Activated CD4-positive, alpha-beta memory T cell treated with anti-CD3 and anti-CD28 coated beads, Interleukin-2, amount 10 ng/mL, durations not matched to agents 7 days and 5 days (primary cell): ENCODE measurements around the gene LIMCH1. TPM values are rescaled to one million over a fixed set of nuclear protein-coding genes. Genes with fewer than 3 reads are reported as not detected.

Source experiments
- CTCF ChIA-PET: fragments of 350-600 bp; sonication (Branson Sonifier 250); formaldehyde crosslinking; loops from one replicate; lab custom pipeline; 2021; ENCODE audit warnings: antibody characterized with exemption, inconsistent platforms; lab: Charles Lee
- POLR2A ChIA-PET: fragments of 350-600 bp; sonication (Branson Sonifier 250); formaldehyde crosslinking; loops from one replicate; lab custom pipeline; 2021; ENCODE audit warnings: antibody characterized with exemption; lab: Charles Lee
- DNase-seq: peaks from one replicate; pipeline ENCODE4 v3.0.0-alpha.2; 2020
- H3K27ac Mint-ChIP-seq: one replicate; pipeline ENCODE4 v1.8.0; 2021; ENCODE audit warnings: mild to moderate bottlenecking, mixed read lengths
- H3K27me3 Mint-ChIP-seq: one replicate; pipeline ENCODE4 v1.8.0; 2021; ENCODE audit warnings: mixed read lengths
- H3K36me3 Mint-ChIP-seq: one replicate; pipeline ENCODE4 v1.8.0; 2021; ENCODE audit warnings: low read depth, mixed read lengths
- H3K4me1 Mint-ChIP-seq: one replicate; pipeline ENCODE4 v1.8.0; 2021; ENCODE audit warnings: mixed read lengths
- H3K4me3 Mint-ChIP-seq: one replicate; pipeline ENCODE4 v1.8.0; 2021; ENCODE audit warnings: mild to moderate bottlenecking, mixed read lengths
- H3K9me3 Mint-ChIP-seq: one replicate; pipeline ENCODE4 v1.8.0; 2021; ENCODE audit warnings: mixed read lengths
- total RNA-seq, 2 experiments: library from RNA; stranded (reverse); gene quantifications; one replicate each; pipeline ENCODE4 v1.2.3, GENCODE V29; 2021

Gene LIMCH1
- total RNA-seq, 2 experiments from 2014 or later, result not detected

DNA sequence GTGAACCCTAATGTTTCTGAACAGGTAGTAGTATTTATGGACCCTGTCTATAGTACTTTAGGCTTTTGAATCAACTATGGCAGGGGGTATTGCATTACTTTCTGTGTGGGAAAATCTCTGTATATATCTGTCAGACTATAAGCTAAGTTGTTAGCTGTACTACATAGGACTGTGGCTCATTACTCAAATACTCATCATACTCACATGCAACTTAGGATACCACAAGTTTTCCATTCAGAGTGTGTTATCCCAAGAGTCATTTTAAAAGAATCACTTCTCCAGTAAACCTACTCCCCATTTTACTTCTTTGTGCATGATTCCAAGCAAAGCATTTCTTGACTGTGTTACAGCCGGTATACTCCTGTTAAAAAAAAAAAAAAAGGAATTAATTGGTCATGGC is 115.0 kb downstream of the LIMCH1 start:
- ChIA-PET POLR2A (no interaction called here), CTCF (no interaction called here)
- no peaks in the 10 kb centered on the region for H3K9me3 Mint-ChIP-seq
- peaks cover 2% of the 10 kb centered on the region for H3K27me3 Mint-ChIP-seq
- no peak overlapping the region for H3K27ac Mint-ChIP-seq
- no peak for DNase-seq
- H3K4me1 Mint-ChIP-seq, result no peaks in the 10 kb centered on the region
- H3K4me3 Mint-ChIP-seq, result no peak overlapping the region
- H3K36me3 Mint-ChIP-seq, result no peaks in the 10 kb centered on the region

DNA sequence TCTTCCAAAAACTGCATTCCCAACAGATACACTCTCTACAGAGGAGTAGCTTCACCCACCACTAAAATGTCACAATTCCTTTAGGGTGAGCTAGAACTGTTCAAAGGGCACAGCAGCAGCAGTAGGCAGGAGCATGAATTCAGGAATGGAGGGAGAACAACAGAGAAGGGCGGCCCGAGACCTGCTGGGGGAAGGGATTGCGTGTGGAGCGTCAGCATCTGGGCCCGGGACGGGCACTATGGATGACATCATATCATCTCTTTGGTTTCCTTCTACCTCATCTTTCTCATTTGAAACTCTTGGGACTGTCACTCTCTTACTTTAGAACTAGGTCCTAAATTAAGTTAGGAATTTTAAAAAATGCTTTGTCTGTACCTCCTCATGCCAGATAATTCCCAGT is 115.6 kb downstream of the LIMCH1 start:
- no peak for DNase-seq
- peaks cover 2% of the 10 kb centered on the region for H3K27me3 Mint-ChIP-seq
- POLR2A ChIA-PET, result no interaction called here
- no peak overlapping the region for H3K4me3 Mint-ChIP-seq
- no peaks in the 10 kb centered on the region for H3K9me3 Mint-ChIP-seq
- H3K27ac Mint-ChIP-seq, result no peak overlapping the region
- CTCF ChIA-PET, result no interaction called here
- no peaks in the 10 kb centered on the region for H3K36me3 Mint-ChIP-seq
- H3K4me1 Mint-ChIP-seq, result no peaks in the 10 kb centered on the region

DNA sequence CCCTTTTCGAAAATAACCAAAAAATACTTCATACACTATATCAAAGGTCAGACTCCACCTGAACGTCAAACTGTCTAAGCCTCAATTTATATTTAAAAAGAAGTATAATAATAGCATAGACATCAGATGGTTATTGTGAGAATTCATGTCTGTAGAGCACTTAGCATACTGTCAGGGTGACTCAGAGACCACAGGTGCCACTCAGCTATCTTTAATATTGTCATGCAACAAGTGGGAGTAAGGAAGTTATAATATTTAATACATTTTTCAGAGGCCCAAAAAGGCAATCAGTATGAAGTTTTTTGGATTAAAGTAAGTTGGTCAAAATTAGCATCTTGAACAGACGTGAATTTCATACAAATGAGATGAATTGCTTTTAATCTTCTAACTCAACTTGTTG is 117.2 kb downstream of the LIMCH1 start:
- H3K27me3 Mint-ChIP-seq, result peaks cover 2% of the 10 kb centered on the region
- H3K36me3 Mint-ChIP-seq, result no peaks in the 10 kb centered on the region
- H3K4me3 Mint-ChIP-seq, result no peak overlapping the region
- H3K4me1 Mint-ChIP-seq, result no peaks in the 10 kb centered on the region
- H3K27ac Mint-ChIP-seq, result no peak overlapping the region
- POLR2A ChIA-PET, result no interaction called here
- H3K9me3 Mint-ChIP-seq, result no peaks in the 10 kb centered on the region
- CTCF ChIA-PET, result no interaction called here
- DNase-seq, result no peak

DNA sequence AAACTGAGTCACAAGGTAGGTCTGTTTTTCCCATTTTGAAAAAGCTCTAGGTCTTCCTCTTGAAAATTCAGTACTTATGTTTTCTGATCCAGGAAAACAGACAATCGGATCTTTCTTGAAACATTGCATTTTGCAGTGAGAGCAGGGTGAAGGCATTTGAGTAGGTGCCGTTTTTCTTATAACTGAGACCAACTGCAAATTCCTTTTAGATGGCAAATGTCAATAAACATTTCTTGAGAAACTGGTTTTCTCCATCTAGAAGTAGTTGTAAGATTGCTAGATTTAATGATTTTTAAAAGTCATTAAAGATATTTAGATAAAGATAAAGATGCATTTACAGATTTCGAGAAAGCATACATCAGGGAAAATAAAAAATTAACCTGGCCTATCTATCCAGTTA is 118.1 kb downstream of the LIMCH1 start:
- no peak for DNase-seq
- ChIA-PET POLR2A (no interaction called here), CTCF (no interaction called here)
- no peaks in the 10 kb centered on the region for H3K36me3 Mint-ChIP-seq
- H3K27ac Mint-ChIP-seq, result no peak overlapping the region
- H3K9me3 Mint-ChIP-seq, result no peaks in the 10 kb centered on the region
- H3K4me3 Mint-ChIP-seq, result no peak overlapping the region
- peaks cover 2% of the 10 kb centered on the region for H3K27me3 Mint-ChIP-seq
- no peaks in the 10 kb centered on the region for H3K4me1 Mint-ChIP-seq

DNA sequence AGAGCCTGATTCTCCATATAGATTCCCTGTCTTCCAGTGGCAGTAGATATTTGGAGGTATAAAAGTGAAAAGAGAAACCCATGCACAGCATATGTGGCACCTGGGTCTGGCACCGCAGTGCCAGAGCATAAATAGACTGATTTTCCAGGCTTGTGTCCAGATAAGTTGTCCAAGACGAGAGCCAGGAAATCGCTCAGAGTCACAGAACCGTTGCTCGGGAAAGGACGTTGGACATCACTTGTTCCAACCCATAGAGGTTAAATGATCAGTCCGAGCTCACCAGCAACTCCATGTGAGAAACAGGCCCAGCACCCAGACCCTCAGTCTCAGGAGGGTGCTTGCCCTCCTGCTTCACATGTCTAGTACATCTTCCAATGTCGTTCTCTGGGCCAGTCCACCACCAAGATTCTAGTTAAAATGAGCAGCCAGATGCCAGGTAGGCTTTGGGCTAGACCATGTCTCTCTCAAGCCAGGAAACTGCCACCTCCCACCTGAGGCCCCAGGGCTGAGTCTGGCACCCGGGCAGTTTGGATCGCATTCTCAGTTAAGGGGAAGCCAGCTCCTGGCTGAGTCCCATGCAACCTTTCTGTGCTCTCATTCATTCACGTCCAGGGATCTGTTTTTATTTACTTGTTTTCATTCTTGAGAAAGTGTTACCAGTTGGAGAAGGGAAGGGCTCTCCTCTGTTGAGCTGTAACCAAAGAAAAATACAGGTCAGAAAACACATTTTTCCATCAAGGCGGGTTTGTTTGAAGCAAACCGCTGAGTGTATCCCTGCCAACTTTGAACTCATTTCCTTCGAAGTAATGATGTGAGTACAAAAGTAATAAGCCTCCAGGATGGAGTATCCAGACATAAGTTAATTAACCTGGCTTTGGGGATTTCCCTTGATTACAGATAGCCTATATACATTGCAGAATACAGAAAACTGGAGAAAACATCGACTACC is 118.9 kb downstream of the LIMCH1 start:
- Mint-ChIP-seq H3K9me3 (no peaks in the 10 kb centered on the region), H3K4me1 (no peaks in the 10 kb centered on the region), H3K4me3 (no peak overlapping the region), H3K27me3 (peaks cover 2% of the 10 kb centered on the region), H3K27ac (no peak overlapping the region), H3K36me3 (no peaks in the 10 kb centered on the region)
- ChIA-PET POLR2A (no interaction called here), CTCF (no interaction called here)
- no peak for DNase-seq

DNA sequence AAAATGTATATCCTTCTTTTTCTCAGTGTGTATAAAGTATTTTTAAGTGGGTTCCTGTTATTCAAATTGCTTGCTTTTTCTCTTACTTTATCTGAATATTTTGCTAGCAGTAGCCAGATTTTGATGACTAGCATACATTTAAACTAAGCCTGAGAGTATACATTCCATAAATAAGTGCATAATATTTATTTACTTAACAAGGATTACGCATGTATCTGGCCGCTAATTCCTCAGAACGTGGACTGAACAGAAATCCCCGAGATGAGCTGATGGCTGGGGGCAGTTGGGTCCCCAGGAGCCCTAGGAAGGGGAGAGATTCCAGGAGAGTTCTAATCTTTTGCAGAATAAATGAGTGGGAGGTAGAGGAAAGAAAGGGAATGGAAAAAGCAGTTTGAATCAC is 119.6 kb downstream of the LIMCH1 start:
- Mint-ChIP-seq H3K4me3 (no peak overlapping the region), H3K36me3 (no peaks in the 10 kb centered on the region), H3K4me1 (no peaks in the 10 kb centered on the region), H3K27ac (no peak overlapping the region), H3K27me3 (peaks cover 2% of the 10 kb centered on the region), H3K9me3 (no peaks in the 10 kb centered on the region)
- CTCF ChIA-PET, result no interaction called here
- POLR2A ChIA-PET, result no interaction called here
- no peak for DNase-seq

DNA sequence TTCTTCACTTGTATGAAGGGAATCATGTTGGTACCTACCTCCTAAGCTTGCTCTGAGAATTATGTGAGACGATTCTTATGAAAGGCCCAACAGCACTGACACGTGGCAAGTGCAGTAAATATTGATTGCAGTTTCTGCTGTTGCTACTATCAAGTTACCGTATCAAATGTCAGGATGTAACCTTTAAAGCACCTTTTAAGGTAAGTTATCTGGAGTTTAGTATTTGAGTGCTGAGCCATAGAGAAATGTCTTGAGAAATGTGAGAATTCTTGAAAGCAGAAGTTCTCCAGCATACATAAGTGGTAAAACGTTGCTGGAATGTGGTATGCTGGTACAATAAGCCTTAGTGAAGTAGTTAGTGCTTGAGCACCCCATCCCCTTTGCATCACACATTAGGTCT is 120.2 kb downstream of the LIMCH1 start:
- no peaks in the 10 kb centered on the region for H3K9me3 Mint-ChIP-seq
- DNase-seq, result no peak
- no peak overlapping the region for H3K4me3 Mint-ChIP-seq
- POLR2A ChIA-PET, result no interaction called here
- H3K36me3 Mint-ChIP-seq, result no peaks in the 10 kb centered on the region
- H3K4me1 Mint-ChIP-seq, result no peaks in the 10 kb centered on the region
- no peak overlapping the region for H3K27ac Mint-ChIP-seq
- H3K27me3 Mint-ChIP-seq, result peaks cover 2% of the 10 kb centered on the region
- CTCF ChIA-PET, result no interaction called here

DNA sequence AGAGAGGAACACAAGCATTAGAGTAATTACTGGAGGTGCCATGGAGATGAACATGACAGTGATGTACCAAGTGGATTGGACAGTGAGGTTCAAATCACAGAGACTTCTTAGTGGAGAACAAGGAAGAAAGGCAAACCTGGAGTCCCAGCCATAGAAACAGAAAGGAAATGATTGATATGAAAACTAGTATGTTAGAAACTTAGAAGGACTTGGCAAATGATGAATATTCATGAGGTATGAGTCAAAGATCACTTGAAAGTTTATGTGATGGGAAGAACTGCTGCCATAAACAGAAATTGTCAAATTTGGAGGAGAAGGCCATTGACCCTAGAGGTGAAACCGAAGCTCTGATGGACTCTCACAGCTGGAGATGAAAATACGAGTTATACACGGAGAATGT is 122.4 kb downstream of the LIMCH1 start:
- DNase-seq, result no peak
- ChIA-PET CTCF (interaction anchor here (4.1 kb wide), 1 partner anchor 380 kb away, joined by 57 read pairs; no protein-coding TSS in a partner anchor), POLR2A (no interaction called here)
- no peaks in the 10 kb centered on the region for H3K9me3 Mint-ChIP-seq
- no peaks in the 10 kb centered on the region for H3K27me3 Mint-ChIP-seq
- H3K4me3 Mint-ChIP-seq, result no peak overlapping the region
- no peaks in the 10 kb centered on the region for H3K4me1 Mint-ChIP-seq
- H3K36me3 Mint-ChIP-seq, result no peaks in the 10 kb centered on the region
- no peak overlapping the region for H3K27ac Mint-ChIP-seq

DNA sequence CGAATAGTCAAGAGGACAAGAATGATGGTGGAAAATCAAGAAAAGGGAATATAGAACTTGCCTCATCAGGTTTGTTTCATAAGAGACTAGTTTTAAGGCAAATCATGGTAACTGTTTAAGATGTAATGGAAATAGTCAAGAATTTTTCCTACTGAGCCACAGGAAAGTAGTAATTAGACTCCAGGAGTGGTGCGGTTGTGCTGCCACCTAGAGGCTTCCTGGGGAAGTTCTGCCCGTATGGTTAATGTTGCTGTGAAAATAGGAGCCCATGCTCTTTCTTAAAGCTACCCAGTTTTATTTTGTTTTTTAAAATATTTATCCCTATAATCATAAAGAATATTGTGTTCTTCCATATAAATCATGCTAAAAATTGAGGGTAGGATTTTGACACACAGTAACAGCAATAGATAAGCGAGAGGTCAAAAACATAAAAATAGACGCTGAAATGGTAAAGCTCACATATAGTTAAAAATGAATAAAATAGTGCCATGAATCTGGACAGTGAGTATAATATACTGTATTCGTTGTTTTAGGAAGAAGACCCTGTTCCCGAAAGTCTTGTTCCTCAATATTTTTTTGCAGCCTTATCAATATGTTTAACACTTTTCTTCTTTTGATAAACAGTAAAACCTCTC is 123.6 kb downstream of the LIMCH1 start:
- DNase-seq, result peak; percentile 41
- Mint-ChIP-seq H3K4me1 (no peaks in the 10 kb centered on the region), H3K27me3 (no peaks in the 10 kb centered on the region), H3K9me3 (no peaks in the 10 kb centered on the region), H3K4me3 (no peak overlapping the region), H3K27ac (no peak overlapping the region), H3K36me3 (no peaks in the 10 kb centered on the region)
- POLR2A ChIA-PET, result no interaction called here
- CTCF ChIA-PET, result interaction anchor here (0.7 to 4.1 kb wide), 7 partner anchors 10 to 685 kb away, joined by 3 to 57 read pairs (median 4); no protein-coding TSS in a partner anchor

DNA sequence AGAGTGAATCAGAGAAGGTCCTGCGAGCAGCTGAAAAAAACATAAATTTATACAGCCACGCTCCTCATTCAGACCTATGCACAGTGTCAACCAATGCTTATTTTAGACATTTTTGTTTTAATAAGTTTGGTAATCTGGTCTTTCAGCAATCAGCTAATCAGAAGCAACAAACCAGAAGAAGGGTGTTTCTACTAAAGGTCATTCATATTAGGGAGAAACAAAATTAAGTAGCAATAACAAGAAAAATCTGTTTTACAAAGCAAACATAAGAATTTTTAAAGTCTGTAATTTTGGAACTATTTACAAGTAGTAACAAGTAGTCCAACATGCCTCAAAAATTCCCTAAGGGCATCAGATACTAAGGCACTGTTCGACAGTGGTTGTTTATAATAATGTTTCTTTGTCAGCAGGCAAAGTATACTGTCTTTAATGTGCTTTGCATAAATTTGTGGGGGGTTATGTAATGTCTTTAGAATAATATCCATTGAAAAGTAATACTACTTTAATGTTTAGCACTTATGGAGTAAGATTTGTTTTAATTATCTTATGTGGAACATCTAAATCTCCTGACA is 127.8 kb downstream of the LIMCH1 start:
- ChIA-PET CTCF (no interaction called here), POLR2A (no interaction called here)
- no peak overlapping the region for H3K4me3 Mint-ChIP-seq
- H3K9me3 Mint-ChIP-seq, result no peaks in the 10 kb centered on the region
- H3K36me3 Mint-ChIP-seq, result no peaks in the 10 kb centered on the region
- no peak for DNase-seq
- H3K4me1 Mint-ChIP-seq, result no peaks in the 10 kb centered on the region
- H3K27me3 Mint-ChIP-seq, result no peaks in the 10 kb centered on the region
- no peak overlapping the region for H3K27ac Mint-ChIP-seq

DNA sequence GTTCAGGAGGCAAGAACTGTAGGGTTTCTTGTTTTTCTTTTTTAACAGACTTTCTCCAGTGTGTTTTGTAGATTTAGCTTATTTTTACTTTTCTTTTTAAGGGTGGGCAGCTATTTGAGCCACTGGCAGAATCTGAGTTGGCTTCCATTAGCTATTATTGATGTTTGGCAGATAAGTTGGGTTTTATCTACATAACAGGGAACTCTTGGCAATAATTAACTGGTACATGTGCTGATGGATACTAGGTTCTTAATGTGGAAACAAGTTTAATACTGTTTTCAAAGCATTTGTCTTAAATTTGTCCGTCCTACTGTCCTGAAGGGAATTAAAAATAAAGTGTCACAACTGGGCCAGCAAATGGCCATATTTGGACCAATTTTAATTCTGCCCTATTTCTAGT is 130.1 kb downstream of the LIMCH1 start:
- ChIA-PET CTCF (no interaction called here), POLR2A (no interaction called here)
- no peaks in the 10 kb centered on the region for H3K4me1 Mint-ChIP-seq
- no peaks in the 10 kb centered on the region for H3K36me3 Mint-ChIP-seq
- no peaks in the 10 kb centered on the region for H3K9me3 Mint-ChIP-seq
- no peak overlapping the region for H3K27ac Mint-ChIP-seq
- DNase-seq, result no peak
- no peaks in the 10 kb centered on the region for H3K27me3 Mint-ChIP-seq
- no peak overlapping the region for H3K4me3 Mint-ChIP-seq

DNA sequence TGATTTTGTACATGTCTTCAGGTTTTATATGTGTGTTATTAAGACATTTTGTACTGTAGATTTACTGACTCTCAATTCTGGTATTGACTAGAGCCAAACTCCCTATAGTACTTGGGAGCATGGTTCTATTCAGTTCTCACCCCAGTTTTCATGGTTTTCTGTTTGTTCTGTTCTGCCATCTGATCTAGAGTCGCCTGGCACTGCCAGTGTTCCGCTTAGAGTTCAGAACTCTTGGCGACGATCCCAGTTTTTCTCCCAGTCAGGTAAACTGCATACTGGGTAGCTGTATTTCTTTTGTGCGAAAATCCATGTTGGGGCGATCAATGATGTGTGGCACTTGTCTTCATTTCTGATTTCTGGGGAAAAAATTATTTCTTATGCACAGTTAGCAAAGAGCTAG is 132.6 kb downstream of the LIMCH1 start:
- H3K4me3 Mint-ChIP-seq, result no peak overlapping the region
- no peaks in the 10 kb centered on the region for H3K27me3 Mint-ChIP-seq
- no peak overlapping the region for H3K27ac Mint-ChIP-seq
- no peaks in the 10 kb centered on the region for H3K36me3 Mint-ChIP-seq
- no peak for DNase-seq
- no peaks in the 10 kb centered on the region for H3K4me1 Mint-ChIP-seq
- ChIA-PET CTCF (no interaction called here), POLR2A (interaction anchor here (0.6 kb wide), 1 partner anchor 313 kb away, joined by 3 read pairs; no protein-coding TSS in a partner anchor)
- H3K9me3 Mint-ChIP-seq, result no peaks in the 10 kb centered on the region

DNA sequence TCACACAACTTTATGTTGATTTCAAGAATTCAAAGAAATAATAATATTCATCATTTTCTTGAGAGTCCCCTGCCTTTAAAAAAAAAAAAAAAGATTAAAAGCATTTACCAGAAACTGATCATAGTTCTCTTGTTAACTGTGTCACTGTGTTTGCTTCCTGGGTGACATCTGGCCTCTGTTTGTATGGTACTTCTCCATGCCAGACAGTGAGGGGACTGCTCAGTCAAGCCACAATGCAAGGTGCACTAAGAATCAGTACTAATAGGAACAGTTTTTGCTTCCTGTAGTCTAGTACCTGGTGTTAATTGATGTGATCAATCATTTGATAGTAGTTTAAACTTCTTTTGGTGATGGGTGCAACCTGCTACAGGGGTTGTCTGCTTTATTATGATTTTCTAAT is 133.0 kb downstream of the LIMCH1 start:
- no peak for DNase-seq
- no peaks in the 10 kb centered on the region for H3K4me1 Mint-ChIP-seq
- H3K27ac Mint-ChIP-seq, result no peak overlapping the region
- no peaks in the 10 kb centered on the region for H3K9me3 Mint-ChIP-seq
- no peaks in the 10 kb centered on the region for H3K36me3 Mint-ChIP-seq
- POLR2A ChIA-PET, result interaction anchor here (0.6 kb wide), 1 partner anchor 313 kb away, joined by 3 read pairs; no protein-coding TSS in a partner anchor
- CTCF ChIA-PET, result no interaction called here
- no peak overlapping the region for H3K4me3 Mint-ChIP-seq
- H3K27me3 Mint-ChIP-seq, result no peaks in the 10 kb centered on the region
